HepG2 (cell line): ENCODE data around the gene TMEM229B. TPM values are rescaled to one million over a fixed set of nuclear protein-coding genes. Genes with fewer than 3 reads are reported as not detected.

Experiments
- HMG20A ChIP-seq: IDR thresholded peaks from 2 replicates; pipeline ENCODE4 v1.6.1; 2016; ENCODE audit warnings: borderline replicate concordance
- MIER3 ChIP-seq: IDR thresholded peaks from 2 replicates; pipeline ENCODE4 v1.6.1; 2016; ENCODE audit warnings: missing compliant biosample characterization, borderline replicate concordance
- TFE3 ChIP-seq: IDR thresholded peaks from 2 replicates; pipeline ENCODE4 v1.6.1; 2016
- polyA plus RNA-seq, 8 experiments: library from polyadenylated mRNA; depleted of rRNA in 3 of 8; stranded (reverse) in 7 of 8; unstranded in 1 of 8; fragments of >200 nt; fragmentation: Illumina TruSeq in 4 of 8; extraction: Trizol in 4 of 8; gene quantifications; 2 replicates each; pipeline versions ENCODE4 v1.2.1 to v1.2.3, GENCODE V29; 2011 to 2016; ENCODE audit warnings: low read depth in 4 of 8, missing spikeins in 1 of 8, mixed read lengths in 1 of 8; ENCODE audit not compliant: insufficient read depth in 1 of 8
- total RNA-seq, 5 experiments: library from RNA; depleted of rRNA; stranded (reverse); fragments of >200 nt; fragmentation: Illumina TruSeq; extraction: Trizol; gene quantifications; 2 replicates each; pipeline ENCODE4 v1.2.3, GENCODE V29; 2016; ENCODE audit warnings: low read depth in 1 of 5
- TF ChIP-seq, protein P1 (sequence below): sonication (generic); formaldehyde crosslinking; IDR thresholded peaks from 2 replicates; pipeline ENCODE4 v1.4.0; 2020; ENCODE audit warnings: low read depth, mild to moderate bottlenecking, missing genetic modification reagents
- TF ChIP-seq, protein P2 (sequence below): sonication (generic); formaldehyde crosslinking; IDR thresholded peaks from 2 replicates; pipeline ENCODE4 v1.4.0; 2020; ENCODE audit warnings: missing genetic modification reagents
- TF ChIP-seq, protein P3 (sequence below), 2 experiments: IDR thresholded peaks; 2 replicates each; pipeline ENCODE4 v1.6.1; 2011 to 2012; ENCODE audit warnings: low read length in 2 of 2, borderline replicate concordance in 1 of 2, low read depth in 1 of 2, mild to moderate bottlenecking in 1 of 2, moderate library complexity in 1 of 2

Gene TMEM229B
- total and polyA plus RNA-seq, 2 of the 13 experiments (the other 11 are each of a cell fraction or from before 2014, with no cell fraction given) = 0.69 to 1.1 TPM

DNA sequence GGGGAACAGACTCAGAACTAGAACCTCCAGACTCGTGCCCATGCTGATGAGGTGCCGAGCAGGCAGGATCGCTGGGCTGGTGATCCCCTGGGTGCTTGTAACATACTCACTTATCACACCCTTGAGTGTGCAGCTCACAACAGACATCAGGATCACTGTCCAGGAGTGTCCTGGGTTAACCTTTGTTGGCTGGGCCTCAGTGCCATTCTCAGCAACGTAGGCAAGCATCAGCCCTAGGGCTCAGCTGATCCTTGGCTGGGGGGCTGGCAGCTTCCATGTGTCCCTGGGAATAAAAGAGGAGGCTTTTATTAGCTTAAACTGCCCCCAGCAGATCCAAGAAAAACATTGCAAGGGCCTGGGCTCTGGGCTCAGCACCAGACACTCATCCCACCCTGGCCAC lies 1.6 kb downstream of the TMEM229B start (continued):
- no peak for TF ChIP-seq TFE3 (CRISPR knock-in tag)
- TF ChIP-seq, protein P1, sequence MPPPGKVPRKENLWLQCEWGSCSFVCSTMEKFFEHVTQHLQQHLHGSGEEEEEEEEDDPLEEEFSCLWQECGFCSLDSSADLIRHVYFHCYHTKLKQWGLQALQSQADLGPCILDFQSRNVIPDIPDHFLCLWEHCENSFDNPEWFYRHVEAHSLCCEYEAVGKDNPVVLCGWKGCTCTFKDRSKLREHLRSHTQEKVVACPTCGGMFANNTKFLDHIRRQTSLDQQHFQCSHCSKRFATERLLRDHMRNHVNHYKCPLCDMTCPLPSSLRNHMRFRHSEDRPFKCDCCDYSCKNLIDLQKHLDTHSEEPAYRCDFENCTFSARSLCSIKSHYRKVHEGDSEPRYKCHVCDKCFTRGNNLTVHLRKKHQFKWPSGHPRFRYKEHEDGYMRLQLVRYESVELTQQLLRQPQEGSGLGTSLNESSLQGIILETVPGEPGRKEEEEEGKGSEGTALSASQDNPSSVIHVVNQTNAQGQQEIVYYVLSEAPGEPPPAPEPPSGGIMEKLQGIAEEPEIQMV (CRISPR knock-in tag) = no peak
- TF ChIP-seq MIER3 (CRISPR knock-in tag) = no peak
- TF ChIP-seq, protein P2, sequence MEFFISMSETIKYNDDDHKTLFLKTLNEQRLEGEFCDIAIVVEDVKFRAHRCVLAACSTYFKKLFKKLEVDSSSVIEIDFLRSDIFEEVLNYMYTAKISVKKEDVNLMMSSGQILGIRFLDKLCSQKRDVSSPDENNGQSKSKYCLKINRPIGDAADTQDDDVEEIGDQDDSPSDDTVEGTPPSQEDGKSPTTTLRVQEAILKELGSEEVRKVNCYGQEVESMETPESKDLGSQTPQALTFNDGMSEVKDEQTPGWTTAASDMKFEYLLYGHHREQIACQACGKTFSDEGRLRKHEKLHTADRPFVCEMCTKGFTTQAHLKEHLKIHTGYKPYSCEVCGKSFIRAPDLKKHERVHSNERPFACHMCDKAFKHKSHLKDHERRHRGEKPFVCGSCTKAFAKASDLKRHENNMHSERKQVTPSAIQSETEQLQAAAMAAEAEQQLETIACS (CRISPR knock-in tag) = no peak
- no peak for TF ChIP-seq HMG20A (CRISPR knock-in tag)
- TF ChIP-seq, protein P3, sequence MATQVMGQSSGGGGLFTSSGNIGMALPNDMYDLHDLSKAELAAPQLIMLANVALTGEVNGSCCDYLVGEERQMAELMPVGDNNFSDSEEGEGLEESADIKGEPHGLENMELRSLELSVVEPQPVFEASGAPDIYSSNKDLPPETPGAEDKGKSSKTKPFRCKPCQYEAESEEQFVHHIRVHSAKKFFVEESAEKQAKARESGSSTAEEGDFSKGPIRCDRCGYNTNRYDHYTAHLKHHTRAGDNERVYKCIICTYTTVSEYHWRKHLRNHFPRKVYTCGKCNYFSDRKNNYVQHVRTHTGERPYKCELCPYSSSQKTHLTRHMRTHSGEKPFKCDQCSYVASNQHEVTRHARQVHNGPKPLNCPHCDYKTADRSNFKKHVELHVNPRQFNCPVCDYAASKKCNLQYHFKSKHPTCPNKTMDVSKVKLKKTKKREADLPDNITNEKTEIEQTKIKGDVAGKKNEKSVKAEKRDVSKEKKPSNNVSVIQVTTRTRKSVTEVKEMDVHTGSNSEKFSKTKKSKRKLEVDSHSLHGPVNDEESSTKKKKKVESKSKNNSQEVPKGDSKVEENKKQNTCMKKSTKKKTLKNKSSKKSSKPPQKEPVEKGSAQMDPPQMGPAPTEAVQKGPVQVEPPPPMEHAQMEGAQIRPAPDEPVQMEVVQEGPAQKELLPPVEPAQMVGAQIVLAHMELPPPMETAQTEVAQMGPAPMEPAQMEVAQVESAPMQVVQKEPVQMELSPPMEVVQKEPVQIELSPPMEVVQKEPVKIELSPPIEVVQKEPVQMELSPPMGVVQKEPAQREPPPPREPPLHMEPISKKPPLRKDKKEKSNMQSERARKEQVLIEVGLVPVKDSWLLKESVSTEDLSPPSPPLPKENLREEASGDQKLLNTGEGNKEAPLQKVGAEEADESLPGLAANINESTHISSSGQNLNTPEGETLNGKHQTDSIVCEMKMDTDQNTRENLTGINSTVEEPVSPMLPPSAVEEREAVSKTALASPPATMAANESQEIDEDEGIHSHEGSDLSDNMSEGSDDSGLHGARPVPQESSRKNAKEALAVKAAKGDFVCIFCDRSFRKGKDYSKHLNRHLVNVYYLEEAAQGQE (IDR thresholded peaks at IDR 0.05; ENCODE audit: borderline replicate concordance in 1 of 2, low read depth in 1 of 2, low read length in 2 of 2) = no peak
